Measurements from ENCODE around the gene CCT8. TPM values are rescaled to one million over a fixed set of nuclear protein-coding genes. Genes with fewer than 3 reads are reported as not detected.

The CCT8 gene
- total RNA-seq, 2 experiments from 2014 or later: 482 to 515 TPM

DNA sequence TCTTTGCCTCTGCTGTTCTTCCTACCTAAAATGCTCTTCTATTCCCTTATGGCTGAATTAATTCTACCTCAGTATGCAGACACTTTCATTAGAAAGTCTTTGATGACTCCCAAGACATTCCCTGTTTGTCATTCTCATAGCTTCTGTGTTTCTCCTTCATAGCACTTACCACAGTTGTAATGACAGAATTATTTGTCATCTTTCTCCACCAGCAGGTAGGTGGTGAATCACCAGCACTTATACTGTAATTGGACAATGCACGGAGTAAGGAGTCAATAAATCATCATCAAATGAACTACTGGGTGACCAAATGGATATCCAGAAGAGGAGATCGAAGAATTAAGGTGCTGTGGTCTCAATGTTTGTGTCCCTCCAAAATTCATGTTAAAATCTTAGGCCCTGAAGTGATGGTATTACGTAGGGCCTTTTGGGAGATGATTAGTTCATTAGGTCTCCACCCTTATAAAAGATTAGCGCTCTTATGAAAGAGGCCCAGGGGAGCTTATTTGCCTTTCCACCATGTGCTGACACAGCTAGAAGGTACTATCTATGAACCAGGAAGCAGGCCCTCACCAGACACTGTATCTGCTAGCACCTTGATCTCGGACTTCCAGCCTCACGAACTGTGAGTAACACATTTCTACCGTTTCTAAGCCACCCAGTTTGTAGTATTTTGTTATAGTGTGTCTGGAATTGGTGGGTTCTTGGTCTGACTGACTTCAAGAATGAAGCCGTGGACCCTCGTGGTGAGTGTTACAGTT, 2.4 kb upstream of the CCT8 start:
- Mint-ChIP-seq H3K4me3 (peak overlapping the region; percentile 81), H3K4me1 (ENCODE audit: low read depth) (peaks cover 61% of the 10 kb centered on the region), H3K9me3 (no peaks in the 10 kb centered on the region), H3K36me3 (ENCODE audit: low read depth) (peaks cover 26% of the 10 kb centered on the region), H3K27me3 (ENCODE audit: low read depth) (no peaks in the 10 kb centered on the region), H3K27ac (peak overlapping the region; percentile 93)
- CTCF ChIA-PET: interaction anchor here (1.0 to 1.4 kb wide), 3 partner anchors 13 to 73 kb away, joined by 3 read pairs; no protein-coding TSS in a partner anchor
- DNase-seq: no peak
- intact Hi-C loops (cut with micrococcal nuclease): loop anchor here (1.0 to 5.0 kb wide), 4 partner anchors 107 to 309 kb away; no protein-coding TSS in a partner anchor

DNA sequence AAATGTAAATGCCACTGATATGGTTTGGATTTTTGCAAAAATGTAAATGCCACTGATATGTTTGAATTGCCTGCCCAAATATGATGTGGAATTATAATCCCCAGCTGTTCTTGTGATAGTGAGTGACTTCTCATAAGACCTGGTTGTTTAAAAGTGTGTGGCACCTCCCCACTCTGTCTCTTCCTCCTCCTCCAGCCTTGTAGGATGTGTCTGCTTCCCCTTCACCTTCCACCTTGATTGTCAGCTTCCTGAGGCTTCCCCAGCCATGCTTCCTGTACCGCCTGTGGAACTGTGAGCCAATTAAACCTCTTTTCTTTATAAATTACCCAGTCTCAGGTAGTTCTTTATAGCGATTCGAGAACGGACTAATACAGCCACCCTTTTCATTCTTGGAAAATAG, 1.3 kb upstream of the CCT8 start:
- peak overlapping the region; percentile 33 for H3K4me3 Mint-ChIP-seq
- H3K9me3 Mint-ChIP-seq: no peaks in the 10 kb centered on the region
- H3K27ac Mint-ChIP-seq: peak overlapping the region; percentile 64
- no peaks in the 10 kb centered on the region for H3K27me3 Mint-ChIP-seq (ENCODE audit: low read depth)
- H3K4me1 Mint-ChIP-seq (ENCODE audit: low read depth): peaks cover 54% of the 10 kb centered on the region
- CTCF ChIA-PET: interaction anchor here (0.5 to 1.6 kb wide), 3 partner anchors 72 to 297 kb away, joined by 5 to 7 read pairs (median 6); no protein-coding TSS in a partner anchor
- intact Hi-C loops (cut with micrococcal nuclease): loop anchor here (5.0 kb wide), 1 partner anchor 273 kb away; no protein-coding TSS in a partner anchor
- H3K36me3 Mint-ChIP-seq (ENCODE audit: low read depth): peaks cover 26% of the 10 kb centered on the region
- DNase-seq: no peak

DNA sequence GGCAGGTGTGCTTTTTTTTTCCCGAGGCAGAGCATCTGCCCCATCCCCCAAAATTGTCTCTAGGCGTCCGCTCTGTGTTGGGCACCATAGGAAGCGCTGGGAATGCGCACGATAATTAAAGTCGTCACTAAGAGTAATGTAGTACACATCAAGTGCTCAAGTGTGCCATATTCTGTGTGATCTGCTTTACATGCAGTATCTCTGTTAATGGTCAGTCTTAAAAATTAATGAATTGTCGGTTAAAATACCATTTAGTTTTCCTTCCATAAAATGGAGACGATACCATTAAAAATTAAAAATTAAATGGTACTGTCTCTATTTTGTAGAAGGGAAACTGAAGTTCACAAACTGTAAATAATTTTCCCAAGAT, 544 bp upstream of the CCT8 start:
- DNase-seq: no peak
- Mint-ChIP-seq H3K36me3 (ENCODE audit: low read depth) (peaks cover 28% of the 10 kb centered on the region), H3K27ac (peak overlapping the region; percentile 95), H3K4me3 (peak overlapping the region; percentile 94), H3K4me1 (ENCODE audit: low read depth) (peaks cover 48% of the 10 kb centered on the region), H3K9me3 (no peaks in the 10 kb centered on the region), H3K27me3 (ENCODE audit: low read depth) (no peaks in the 10 kb centered on the region)
- intact Hi-C loops (cut with micrococcal nuclease): no loop called here
- CTCF ChIA-PET: interaction anchor here (0.7 to 1.6 kb wide), 3 partner anchors 11 to 298 kb away, joined by 3 to 6 read pairs (median 3); partner anchors contain the start of gene USP16

DNA sequence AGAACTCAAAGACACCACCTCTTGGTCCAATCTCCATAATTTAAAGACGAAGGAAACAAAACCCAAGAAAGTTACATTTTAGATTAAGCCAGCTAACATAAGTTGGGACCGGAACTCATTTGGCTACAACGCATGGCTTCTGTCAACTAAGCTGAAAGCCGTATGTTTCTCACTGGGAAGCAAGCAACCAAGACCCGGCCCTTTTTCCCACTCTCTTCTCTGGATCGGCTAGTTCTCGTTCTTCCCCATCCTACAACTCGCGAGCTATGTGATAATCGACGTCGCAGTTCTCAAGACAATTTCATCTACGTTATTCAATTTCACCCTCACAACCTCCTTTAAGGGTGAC, 601 bp downstream of the CCT8 start:
- H3K36me3 Mint-ChIP-seq (ENCODE audit: low read depth): peaks cover 32% of the 10 kb centered on the region
- peak overlapping the region; percentile 95 for H3K27ac Mint-ChIP-seq
- DNase-seq: no peak
- intact Hi-C loops (cut with micrococcal nuclease): loop anchor here (1.0 kb wide), 9 partner anchors 49 to 361 kb away; partner anchors contain the start of genes BACH1, RWDD2B and USP16
- CTCF ChIA-PET: interaction anchor here (1.3 to 1.4 kb wide), 2 partner anchors 10 to 299 kb away, joined by 3 to 6 read pairs; no protein-coding TSS in a partner anchor
- no peaks in the 10 kb centered on the region for H3K27me3 Mint-ChIP-seq (ENCODE audit: low read depth)
- H3K9me3 Mint-ChIP-seq: no peaks in the 10 kb centered on the region
- H3K4me3 Mint-ChIP-seq: peak overlapping the region; percentile 94
- H3K4me1 Mint-ChIP-seq (ENCODE audit: low read depth): peaks cover 46% of the 10 kb centered on the region

DNA sequence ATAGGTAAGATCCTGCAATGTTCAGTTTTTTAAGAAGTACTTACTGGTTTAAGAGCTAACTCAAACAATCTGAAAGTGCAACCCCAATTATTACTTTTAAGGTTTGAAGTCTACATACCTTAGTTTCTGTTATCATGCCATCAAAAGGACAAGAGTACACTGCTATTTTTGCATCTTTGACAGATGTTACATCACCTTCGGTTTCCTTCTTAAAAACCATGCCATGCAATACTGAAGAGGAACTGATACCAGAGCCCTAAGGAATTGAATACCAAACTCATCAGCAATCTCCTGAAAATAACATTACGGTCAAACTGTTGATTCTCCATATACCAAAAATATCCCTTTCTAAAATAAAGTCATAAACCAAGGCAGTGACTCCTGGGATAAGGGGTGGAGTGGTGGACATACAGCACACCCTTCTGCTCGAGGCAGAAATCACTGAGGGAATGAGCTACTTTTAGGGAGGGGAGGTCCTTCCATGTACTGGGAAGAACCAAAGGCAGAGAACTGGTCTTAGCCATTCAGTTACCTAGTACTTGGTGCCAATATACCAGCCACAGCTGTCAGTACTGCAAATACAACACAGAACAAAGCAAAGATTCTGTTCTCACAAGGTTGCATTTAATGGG, 8.5 kb downstream of the CCT8 start:
- intact Hi-C loops (cut with micrococcal nuclease): loop anchor here (5.0 kb wide), 1 partner anchor 38 kb away; no protein-coding TSS in a partner anchor
- Mint-ChIP-seq H3K27me3 (ENCODE audit: low read depth) (no peaks in the 10 kb centered on the region), H3K9me3 (no peaks in the 10 kb centered on the region), H3K36me3 (ENCODE audit: low read depth) (peaks cover 65% of the 10 kb centered on the region), H3K27ac (peak overlapping the region; percentile 34), H3K4me1 (ENCODE audit: low read depth) (peaks cover 18% of the 10 kb centered on the region), H3K4me3 (no peak overlapping the region)
- CTCF ChIA-PET: interaction anchor here (0.8 kb wide), 1 partner anchor 46 kb away, joined by 4 read pairs; the partner anchor contains the start of gene RWDD2B
- DNase-seq: no peak

DNA sequence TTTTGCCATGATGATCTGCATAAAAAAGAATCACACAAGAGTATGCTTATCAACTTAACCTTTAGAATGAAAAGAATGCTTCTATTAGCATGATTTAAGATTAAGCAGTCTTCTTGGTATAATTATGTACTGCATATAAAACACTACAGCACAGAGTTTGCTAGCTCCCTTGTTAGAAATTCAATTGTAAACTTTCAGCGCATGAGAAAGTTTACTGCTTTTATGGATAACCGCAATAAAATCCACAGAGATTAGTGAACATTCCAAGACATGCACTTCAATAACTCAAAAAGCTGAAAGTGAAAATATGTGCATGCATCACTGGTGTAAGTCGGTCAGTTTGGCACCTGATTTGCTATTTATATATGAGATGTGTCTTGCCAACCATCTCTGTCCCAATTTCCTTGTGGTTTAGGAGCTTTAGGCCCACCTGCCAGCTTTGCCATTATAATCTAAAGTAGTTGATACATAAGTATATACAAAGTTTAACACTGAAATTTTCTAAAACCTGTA, 16.9 kb downstream of the CCT8 start:
- CTCF ChIA-PET: interaction anchor here (1.2 kb wide), 1 partner anchor 15 kb away, joined by 3 read pairs; no protein-coding TSS in a partner anchor
- intact Hi-C loops (cut with micrococcal nuclease): no loop called here
- Mint-ChIP-seq H3K4me3 (no peak overlapping the region), H3K9me3 (no peaks in the 10 kb centered on the region), H3K27ac (peak overlapping the region; percentile 36), H3K4me1 (ENCODE audit: low read depth) (no peaks in the 10 kb centered on the region), H3K36me3 (ENCODE audit: low read depth) (peaks cover 35% of the 10 kb centered on the region), H3K27me3 (ENCODE audit: low read depth) (no peaks in the 10 kb centered on the region)
- DNase-seq: no peak

DNA sequence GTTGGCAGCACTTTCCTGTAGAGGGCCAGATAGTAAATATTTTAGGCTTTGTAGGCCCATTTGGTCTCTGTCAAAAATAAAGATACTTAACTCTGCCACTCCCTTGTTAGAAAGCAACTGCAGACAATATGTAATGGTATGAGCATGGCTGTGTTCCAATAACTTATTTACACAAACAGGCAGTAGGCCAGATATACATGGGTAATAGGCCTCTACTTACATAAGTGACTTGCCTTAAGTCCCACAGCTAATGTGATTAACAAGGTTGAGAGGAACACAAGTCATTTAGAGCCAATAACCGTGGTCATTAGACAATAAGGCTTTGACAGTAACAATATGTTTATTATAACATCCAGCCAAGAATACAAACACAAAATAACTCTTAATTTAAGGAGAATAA, 17.4 kb downstream of the CCT8 start:
- no peak overlapping the region for H3K4me3 Mint-ChIP-seq
- DNase-seq: no peak
- CTCF ChIA-PET: interaction anchor here (1.2 kb wide), 1 partner anchor 14 kb away, joined by 3 read pairs; no protein-coding TSS in a partner anchor
- intact Hi-C loops (cut with micrococcal nuclease): no loop called here
- no peaks in the 10 kb centered on the region for H3K27me3 Mint-ChIP-seq (ENCODE audit: low read depth)
- H3K9me3 Mint-ChIP-seq: no peaks in the 10 kb centered on the region
- H3K27ac Mint-ChIP-seq: no peak overlapping the region
- no peaks in the 10 kb centered on the region for H3K4me1 Mint-ChIP-seq (ENCODE audit: low read depth)
- H3K36me3 Mint-ChIP-seq (ENCODE audit: low read depth): peaks cover 30% of the 10 kb centered on the region

DNA sequence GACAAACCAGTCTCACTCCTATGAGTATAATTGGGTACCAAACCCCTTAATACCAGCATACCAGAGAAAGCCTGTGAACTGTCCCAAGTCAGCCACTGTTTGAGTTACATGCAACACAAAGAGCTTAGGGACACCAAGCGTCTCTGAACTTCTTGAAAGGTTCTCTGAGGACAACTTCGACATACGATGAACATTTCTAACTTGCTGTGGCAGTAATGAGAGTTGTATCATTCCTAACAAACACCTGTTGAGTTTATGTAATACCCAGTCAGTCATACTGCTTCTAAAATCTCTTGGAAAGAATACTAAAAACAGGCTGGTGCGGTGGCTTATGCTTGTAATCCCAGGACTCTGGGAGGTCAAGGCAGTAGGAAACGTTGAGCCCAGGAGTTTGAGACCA, 18.4 kb downstream of the CCT8 start:
- Mint-ChIP-seq H3K4me1 (ENCODE audit: low read depth) (no peaks in the 10 kb centered on the region), H3K36me3 (ENCODE audit: low read depth) (peaks cover 28% of the 10 kb centered on the region), H3K4me3 (no peak overlapping the region), H3K27ac (no peak overlapping the region), H3K9me3 (no peaks in the 10 kb centered on the region), H3K27me3 (ENCODE audit: low read depth) (no peaks in the 10 kb centered on the region)
- intact Hi-C loops (cut with micrococcal nuclease): no loop called here
- CTCF ChIA-PET: interaction anchor here (0.5 to 1.0 kb wide), 2 partner anchors 17 to 49 kb away, joined by 3 to 4 read pairs; no protein-coding TSS in a partner anchor
- no peak for DNase-seq

DNA sequence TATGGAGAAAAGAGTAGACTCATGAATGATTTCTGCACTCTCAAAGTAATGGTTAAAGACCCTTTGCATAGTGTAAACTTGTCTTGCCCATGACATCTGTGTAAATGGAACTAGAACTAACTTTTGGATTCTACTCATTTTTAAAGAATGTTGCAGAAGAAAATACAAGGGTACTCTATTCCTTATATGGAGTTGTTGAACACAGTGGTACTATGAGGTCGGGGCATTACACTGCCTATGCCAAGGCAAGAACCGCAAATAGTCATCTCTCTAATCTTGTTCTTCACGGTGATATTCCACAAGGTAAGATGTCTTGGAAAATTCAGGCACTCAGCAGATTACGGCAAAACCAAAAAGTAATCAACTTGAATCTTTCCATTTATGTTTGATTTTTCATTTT, 19.8 kb downstream of the CCT8 start:
- CTCF ChIA-PET: no interaction called here
- H3K9me3 Mint-ChIP-seq: no peaks in the 10 kb centered on the region

DNA sequence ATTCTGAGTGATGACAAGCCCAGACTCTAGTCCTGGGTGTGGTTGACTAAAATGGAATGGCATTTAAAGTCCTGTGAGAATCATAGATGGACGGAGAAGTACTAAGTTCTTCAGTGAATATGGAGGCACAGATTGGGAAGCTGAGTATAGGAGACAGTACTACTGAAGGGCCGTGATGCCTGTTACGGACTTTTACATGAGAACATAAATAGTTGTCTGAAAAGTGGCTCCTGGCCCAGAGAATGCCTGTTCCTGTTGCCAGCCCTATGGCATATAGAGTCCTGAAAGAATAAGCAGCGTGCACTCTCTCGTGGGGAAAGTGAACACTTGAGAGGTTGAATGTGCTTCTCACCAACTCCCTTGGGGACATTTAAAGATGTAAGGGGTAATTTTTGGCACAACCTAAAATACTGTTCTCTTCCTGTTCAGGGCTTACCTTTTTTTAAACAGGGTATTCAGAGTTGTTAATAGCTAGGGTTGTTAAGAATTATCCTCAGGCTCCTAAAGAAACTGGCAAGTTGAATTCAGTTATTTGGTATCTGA, 20.4 kb downstream of the CCT8 start:
- H3K9me3 Mint-ChIP-seq: no peaks in the 10 kb centered on the region
- no peak for DNase-seq
- intact Hi-C loops (cut with micrococcal nuclease): loop anchor here (2.0 kb wide), 1 partner anchor 14 kb away; no protein-coding TSS in a partner anchor
- CTCF ChIA-PET: no interaction called here
- H3K4me3 Mint-ChIP-seq: no peak overlapping the region
- peaks cover 29% of the 10 kb centered on the region for H3K36me3 Mint-ChIP-seq (ENCODE audit: low read depth)
- H3K4me1 Mint-ChIP-seq (ENCODE audit: low read depth): no peaks in the 10 kb centered on the region
- H3K27ac Mint-ChIP-seq: peak overlapping the region; percentile 14
- H3K27me3 Mint-ChIP-seq (ENCODE audit: low read depth): no peaks in the 10 kb centered on the region

More for the DNA sequence above, 19.8 kb downstream of the CCT8 start:
- no peak for DNase-seq
- Mint-ChIP-seq H3K27ac (peak overlapping the region; percentile 14), H3K4me1 (ENCODE audit: low read depth) (no peaks in the 10 kb centered on the region), H3K36me3 (ENCODE audit: low read depth) (peaks cover 29% of the 10 kb centered on the region), H3K4me3 (no peak overlapping the region), H3K27me3 (ENCODE audit: low read depth) (no peaks in the 10 kb centered on the region)
- intact Hi-C loops (cut with micrococcal nuclease): loop anchor here (2.0 kb wide), 1 partner anchor 13 kb away; no protein-coding TSS in a partner anchor

DNA sequence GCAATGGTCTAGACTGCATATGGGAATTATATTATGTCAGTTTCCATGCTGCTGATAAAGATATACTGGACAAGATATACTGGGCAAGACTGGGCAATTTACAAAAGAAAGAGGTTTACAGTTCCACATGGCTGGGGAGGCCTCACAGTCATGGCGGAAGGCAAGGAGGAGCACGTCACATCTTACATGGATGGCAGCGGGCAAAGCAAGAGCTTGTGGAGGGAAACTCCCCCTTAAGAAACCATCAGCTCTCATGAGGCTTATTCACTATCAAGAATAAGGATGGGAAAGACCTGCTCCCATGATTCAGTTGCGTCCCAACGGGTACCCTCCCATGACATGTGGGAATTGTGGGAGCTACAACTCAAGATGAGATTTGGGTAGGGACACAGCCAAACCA, 21.2 kb downstream of the CCT8 start:
- intact Hi-C loops (cut with micrococcal nuclease): loop anchor here (2.0 kb wide), 1 partner anchor 15 kb away; no protein-coding TSS in a partner anchor
- Mint-ChIP-seq H3K4me1 (ENCODE audit: low read depth) (no peaks in the 10 kb centered on the region), H3K27me3 (ENCODE audit: low read depth) (no peaks in the 10 kb centered on the region), H3K9me3 (no peaks in the 10 kb centered on the region), H3K36me3 (ENCODE audit: low read depth) (peaks cover 28% of the 10 kb centered on the region), H3K27ac (no peak overlapping the region), H3K4me3 (no peak overlapping the region)
- no peak for DNase-seq
- CTCF ChIA-PET: no interaction called here

DNA sequence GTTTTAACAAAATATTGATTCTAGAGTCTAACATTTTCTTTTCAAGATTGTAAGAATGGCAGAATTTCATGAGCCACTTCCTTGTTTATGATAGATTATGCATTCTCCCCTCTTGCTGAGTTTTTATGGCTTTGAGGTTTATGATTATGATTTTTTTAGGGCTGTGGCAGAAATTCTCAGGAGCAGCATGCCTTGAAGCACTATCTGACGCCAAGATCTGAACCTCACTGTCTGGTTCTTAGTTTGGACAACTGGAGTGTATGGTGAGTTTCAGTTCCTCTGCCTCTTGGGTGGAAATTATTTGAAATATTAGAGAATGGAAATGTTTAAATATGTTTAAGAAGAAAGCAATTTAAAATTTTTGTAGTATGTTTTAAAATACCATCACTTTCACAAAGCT, 38.8 kb downstream of the CCT8 start:
- DNase-seq: no peak
- no peak overlapping the region for H3K27ac Mint-ChIP-seq
- peaks cover 32% of the 10 kb centered on the region for H3K36me3 Mint-ChIP-seq (ENCODE audit: low read depth)
- no peaks in the 10 kb centered on the region for H3K27me3 Mint-ChIP-seq (ENCODE audit: low read depth)
- CTCF ChIA-PET: no interaction called here
- peaks cover 15% of the 10 kb centered on the region for H3K4me1 Mint-ChIP-seq (ENCODE audit: low read depth)
- no peak overlapping the region for H3K4me3 Mint-ChIP-seq
- intact Hi-C loops (cut with micrococcal nuclease): no loop called here
- H3K9me3 Mint-ChIP-seq: no peaks in the 10 kb centered on the region

All from activated naive CD4-positive, alpha-beta T cell treated with anti-CD3 and anti-CD28 coated beads for 36 hours (primary cell).